H4 (cell line): ENCODE measurements around the gene FERMT2. TPM values are rescaled to one million over a fixed set of nuclear protein-coding genes. Genes with fewer than 3 reads are reported as not detected.
"Not testable (repeated sequence)": the region's sequence is repeated elsewhere in the genome, so short reads cannot be mapped to it uniquely, and the experiment has no call there.

Experiments
- DNase-seq: peaks from one replicate; pipeline ENCODE4 v3.0.0-alpha.2; 2015; ENCODE audit warnings: low spot score
- total RNA-seq: library from RNA; depleted of rRNA; stranded (reverse); fragments of >200 nt; shearing (Covaris generic); gene quantifications from 2 replicates; pipeline ENCODE4 v1.2.3, GENCODE V29; 2014

Gene FERMT2
- total RNA-seq, 1 experiment from 2014 or later: 53.5 TPM

GRCh38 chr14:52948039-52948438, 2.8 kb downstream of the FERMT2 start:
- DNase-seq: no peak

- no peak for DNase-seq
Observed at GRCh38 chr14:52944254-52944653, 6.6 kb downstream of the FERMT2 start.

- no peak for DNase-seq
Observed at GRCh38 chr14:52939427-52939826, 11.4 kb downstream of the FERMT2 start.

GRCh38 chr14:52937869-52938268, 13.0 kb downstream of the FERMT2 start:
- DNase-seq: no peak

- no peak for DNase-seq
Observed at GRCh38 chr14:52937306-52937705, 13.5 kb downstream of the FERMT2 start.

GRCh38 chr14:52936437-52936836, 14.4 kb downstream of the FERMT2 start:
- no peak for DNase-seq

GRCh38 chr14:52935833-52936232, 15.0 kb downstream of the FERMT2 start:
- no peak for DNase-seq

- no peak for DNase-seq
Observed at GRCh38 chr14:52934762-52935161, 16.1 kb downstream of the FERMT2 start.

GRCh38 chr14:52929192-52929807, 21.6 kb downstream of the FERMT2 start:
- DNase-seq: no peak

GRCh38 chr14:52926953-52927352, 23.9 kb downstream of the FERMT2 start:
- no peak for DNase-seq

GRCh38 chr14:52923902-52924575, 26.8 kb downstream of the FERMT2 start:
- DNase-seq: no peak

GRCh38 chr14:52922656-52923055, 28.2 kb downstream of the FERMT2 start:
- DNase-seq: no peak

GRCh38 chr14:52922059-52922458, 28.8 kb downstream of the FERMT2 start:
- no peak for DNase-seq

GRCh38 chr14:52920411-52920810, 30.4 kb downstream of the FERMT2 start:
- DNase-seq: not testable (repeated sequence)

- DNase-seq: no peak
Observed at GRCh38 chr14:52919971-52920370, 30.9 kb downstream of the FERMT2 start.

- no peak for DNase-seq
Observed at GRCh38 chr14:52918486-52918885, 32.4 kb downstream of the FERMT2 start.

GRCh38 chr14:52917735-52918134, 33.1 kb downstream of the FERMT2 start:
- DNase-seq: no peak

- DNase-seq: no peak
Observed at GRCh38 chr14:52914295-52914694, 36.6 kb downstream of the FERMT2 start.

GRCh38 chr14:52913271-52913670, 37.6 kb downstream of the FERMT2 start:
- DNase-seq: no peak

GRCh38 chr14:52911904-52912303, 38.9 kb downstream of the FERMT2 start:
- DNase-seq: no peak

- no peak for DNase-seq
Observed at GRCh38 chr14:52910572-52910971, 40.3 kb downstream of the FERMT2 start.

- no peak for DNase-seq
Observed at GRCh38 chr14:52907949-52908348, 42.9 kb downstream of the FERMT2 start.

- no peak for DNase-seq
Observed at GRCh38 chr14:52906141-52906601, 44.7 kb downstream of the FERMT2 start.
